Hindlimb muscle (tissue), 1 donor: ENCODE data around the gene CTDSPL2. TPM values are rescaled to one million over a fixed set of nuclear protein-coding genes. Genes with fewer than 3 reads are reported as not detected.
"Not testable (repeated sequence)": the region's sequence is repeated elsewhere in the genome, so short reads cannot be mapped to it uniquely, and the experiment has no call there.

Source experiments
- DNase-seq: peaks from one replicate; pipeline ENCODE4 v3.0.0-alpha.2; 2013
- polyA plus RNA-seq: library from polyadenylated mRNA; unstranded; fragments of 120-200 nt; gene quantifications from one replicate; pipeline ENCODE4 v1.2.1, GENCODE V29; 2013; ENCODE audit not compliant: insufficient read length

CTDSPL2 gene
- polyA plus RNA-seq, 1 donor, result 41.7 TPM

- no peak for DNase-seq
These were observed 114.0 kb downstream of the CTDSPL2 start for GRCh38 chr15:44541282-44541958.

- no peak for DNase-seq
These were observed 115.2 kb downstream of the CTDSPL2 start for GRCh38 chr15:44542596-44542995.

- not testable (repeated sequence) for DNase-seq
These were observed 117.3 kb downstream of the CTDSPL2 start for GRCh38 chr15:44544745-44545144.

GRCh38 chr15:44545913-44546802 lies 118.7 kb downstream of the CTDSPL2 start:
- DNase-seq, result no peak

- DNase-seq, result not testable (repeated sequence)
These were observed 121.7 kb downstream of the CTDSPL2 start for GRCh38 chr15:44549152-44549551.

- no peak for DNase-seq
These were observed 122.8 kb downstream of the CTDSPL2 start for GRCh38 chr15:44550256-44550655.

GRCh38 chr15:44550734-44551133 lies 123.3 kb downstream of the CTDSPL2 start:
- DNase-seq, result no peak

- no peak for DNase-seq
These were observed 127.7 kb downstream of the CTDSPL2 start for GRCh38 chr15:44554934-44555723.

GRCh38 chr15:44560926-44561325 lies 133.5 kb downstream of the CTDSPL2 start:
- not testable (repeated sequence) for DNase-seq

GRCh38 chr15:44565387-44566154 lies 138.1 kb downstream of the CTDSPL2 start:
- DNase-seq, result no peak

- DNase-seq, result no peak
These were observed 138.7 kb downstream of the CTDSPL2 start for GRCh38 chr15:44566155-44566540.

- DNase-seq, result no peak
These were observed 140.9 kb downstream of the CTDSPL2 start for GRCh38 chr15:44568338-44568737.

- no peak for DNase-seq
These were observed 141.9 kb downstream of the CTDSPL2 start for GRCh38 chr15:44569316-44569715.

- DNase-seq, result no peak
These were observed 142.9 kb downstream of the CTDSPL2 start for GRCh38 chr15:44570361-44570760.

GRCh38 chr15:44573386-44573785 lies 146.0 kb downstream of the CTDSPL2 start:
- DNase-seq, result no peak

GRCh38 chr15:44574734-44575133 lies 147.3 kb downstream of the CTDSPL2 start:
- DNase-seq, result no peak

Other genes starting within 250 kb of the CTDSPL2 start
- 0.44 TPM for gene FRMD5, start 232.4 kb upstream of the CTDSPL2 start, polyA plus RNA-seq
- 59.7 TPM for gene GOLM2, start 138.9 kb upstream of the CTDSPL2 start, polyA plus RNA-seq
- 82.0 TPM for gene EIF3J, start 109.5 kb downstream of the CTDSPL2 start, polyA plus RNA-seq
- gene SPG11, start 236.0 kb downstream of the CTDSPL2 start, polyA plus RNA-seq, result 42.8 TPM